ENCODE measurements around the gene DGCR2. TPM values are rescaled to one million over a fixed set of nuclear protein-coding genes. Genes with fewer than 3 reads are reported as not detected.

DGCR2 gene
- 23.2 to 67.6 TPM (median 34.1 TPM) in 3 replicates for polyA plus RNA-seq
- 16.6 TPM for polyA plus RNA-seq (2011; ENCODE audit: low read depth)
- polyA plus RNA-seq (2011; cell fraction: cytosol; rRNA removed): 24.9 and 27.7 TPM in 2 replicates
- 124 and 131 TPM in 2 replicates for polyA plus RNA-seq (2011; cell fraction: nucleus; rRNA removed)
- 49.5 and 56.8 TPM in 2 replicates for polyA plus RNA-seq (2012; ENCODE audit: low replicate concordance)
- polyA minus RNA-seq: 60.2 to 164 TPM (median 66.0 TPM) in 3 replicates
- polyA minus RNA-seq (2011; cell fraction: cytosol; rRNA and poly(A)+ RNA removed): 57.0 TPM
- polyA minus RNA-seq (2011; cell fraction: nucleus; rRNA and poly(A)+ RNA removed): 105 and 156 TPM in 2 replicates

GRCh38 chr22:19122143-19122751, at the start of gene DGCR2:
Gene DGCR2, minus strand, starts transcription at chr22:19122412. Its CDS starts 206 bp downstream, at chr22:19122206.
- H3K4me3 ChIP-seq (ENCODE audit: control insufficient read depth in 2 of 3, extremely low read depth in 1 of 3, insufficient read depth in 2 of 3, low read depth in 1 of 3, low read length in 3 of 3): peak within 1 kb of the TSS; percentile 83 to 90 (median 86)
- peak within 1 kb of the TSS; percentile 90 for H3K9ac ChIP-seq (ENCODE audit: control insufficient read depth, extremely low read depth, insufficient read depth, low read length)
- DNase-seq (ENCODE audit: low read depth, low spot score) (peak; percentile 73), FAIRE-seq (peak; percentile 36)
- no peaks in the 10 kb centered on the region for H3K27me3 ChIP-seq (ENCODE audit: control insufficient read depth, extremely low read depth, insufficient read depth, low read length)
- peak within 1 kb of the TSS; percentile 81 for H2AFZ ChIP-seq (ENCODE audit: control insufficient read depth, low read length)
- peaks cover 8% of the 10 kb centered on the region for H3K9me1 ChIP-seq (ENCODE audit: control insufficient read depth, extremely low read depth, insufficient read depth, low read length)
- H3K4me1 ChIP-seq (ENCODE audit: control insufficient read depth, extremely low read depth, insufficient read depth, low read length): peaks cover 20% of the 10 kb centered on the region
- H3K36me3 ChIP-seq (ENCODE audit: control insufficient read depth in 2 of 2, extremely low read depth in 1 of 2, insufficient read depth in 2 of 2, low read length in 2 of 2): peaks cover 3 to 4% of the 10 kb centered on the region in 2 experiments
- peak within 1 kb of the TSS; percentile 88 for H3K4me2 ChIP-seq (ENCODE audit: control insufficient read depth, extremely low read depth, insufficient read depth, low read depth, low read length)
- peak within 1 kb of the TSS; percentile 73 for H3K27ac ChIP-seq (ENCODE audit: control insufficient read depth, insufficient read depth, low read length)
- H3K9me3 ChIP-seq (ENCODE audit: control insufficient read depth, low read depth, low read length): no peaks in the 10 kb centered on the region
- H4K20me1 ChIP-seq (ENCODE audit: control insufficient read depth, extremely low read depth, insufficient read depth, low read length): peaks cover 13% of the 10 kb centered on the region
- H3K79me2 ChIP-seq (ENCODE audit: control insufficient read depth, insufficient read depth, low read length): peaks cover 47% of the 10 kb centered on the region
- dilution Hi-C loops (cut with MboI; ENCODE audit: extremely low pct_ligation_motif_present, low sequenced_read_pairs): no loop called here
- TF ChIP-seq CTCF (optimal IDR thresholded peaks at IDR 0.05 in 1 of 3, IDR thresholded peaks at IDR 0.05 in 1 of 3, conservative IDR thresholded peaks at IDR 0.05 in 1 of 3; ENCODE audit: extremely low read depth in 1 of 3, insufficient read depth in 2 of 3, low read length in 3 of 3) (no peak), EZH2 (IDR thresholded peaks at IDR 0.05; ENCODE audit: low read length) (no peak)

GRCh38 chr22:19169947-19170318, 47.7 kb upstream of the DGCR2 start:
- no peak for DNase-seq (ENCODE audit: low read depth, low spot score)
- Histone ChIP-seq H2AFZ (ENCODE audit: control insufficient read depth, low read length) (no peak overlapping the region), H3K4me2 (ENCODE audit: control insufficient read depth, extremely low read depth, insufficient read depth, low read depth, low read length) (peak overlapping the region; percentile 71), H3K4me3 (ENCODE audit: control insufficient read depth in 2 of 3, extremely low read depth in 1 of 3, insufficient read depth in 2 of 3, low read depth in 1 of 3, low read length in 3 of 3) (peak overlapping the region in 1 of 3 experiments; percentile 50), H3K9me1 (ENCODE audit: control insufficient read depth, extremely low read depth, insufficient read depth, low read length) (peaks cover 8% of the 10 kb centered on the region), H3K36me3 (ENCODE audit: control insufficient read depth in 2 of 2, extremely low read depth in 1 of 2, insufficient read depth in 2 of 2, low read length in 2 of 2) (peaks cover 2 to 6% of the 10 kb centered on the region in 2 experiments), H3K9ac (ENCODE audit: control insufficient read depth, extremely low read depth, insufficient read depth, low read length) (no peak overlapping the region), H3K27me3 (ENCODE audit: control insufficient read depth, extremely low read depth, insufficient read depth, low read length) (peaks cover 39% of the 10 kb centered on the region), H3K27ac (ENCODE audit: control insufficient read depth, insufficient read depth, low read length) (no peak overlapping the region), H3K79me2 (ENCODE audit: control insufficient read depth, insufficient read depth, low read length) (peaks cover 27% of the 10 kb centered on the region), H3K9me3 (ENCODE audit: control insufficient read depth, low read depth, low read length) (no peaks in the 10 kb centered on the region), H4K20me1 (ENCODE audit: control insufficient read depth, extremely low read depth, insufficient read depth, low read length) (peaks cover 6% of the 10 kb centered on the region), H3K4me1 (ENCODE audit: control insufficient read depth, extremely low read depth, insufficient read depth, low read length) (peaks cover 36% of the 10 kb centered on the region)
- dilution Hi-C loops (cut with MboI; ENCODE audit: extremely low pct_ligation_motif_present, low sequenced_read_pairs): no loop called here
- no peak for TF ChIP-seq EZH2 (IDR thresholded peaks at IDR 0.05; ENCODE audit: low read length)
- TF ChIP-seq CTCF (optimal IDR thresholded peaks at IDR 0.05 in 1 of 3, IDR thresholded peaks at IDR 0.05 in 1 of 3, conservative IDR thresholded peaks at IDR 0.05 in 1 of 3; ENCODE audit: extremely low read depth in 1 of 3, insufficient read depth in 2 of 3, low read length in 3 of 3): no peak
- no peak for FAIRE-seq
